ENCODE data around the gene EIF4G3. TPM values are rescaled to one million over a fixed set of nuclear protein-coding genes. Genes with fewer than 3 reads are reported as not detected.
"Not testable (repeated sequence)": the region's sequence is repeated elsewhere in the genome, so short reads cannot be mapped to it uniquely, and the experiment has no call there.

The EIF4G3 gene
- total RNA-seq, 1 donor from 2014 or later: 36.5 TPM

DNA sequence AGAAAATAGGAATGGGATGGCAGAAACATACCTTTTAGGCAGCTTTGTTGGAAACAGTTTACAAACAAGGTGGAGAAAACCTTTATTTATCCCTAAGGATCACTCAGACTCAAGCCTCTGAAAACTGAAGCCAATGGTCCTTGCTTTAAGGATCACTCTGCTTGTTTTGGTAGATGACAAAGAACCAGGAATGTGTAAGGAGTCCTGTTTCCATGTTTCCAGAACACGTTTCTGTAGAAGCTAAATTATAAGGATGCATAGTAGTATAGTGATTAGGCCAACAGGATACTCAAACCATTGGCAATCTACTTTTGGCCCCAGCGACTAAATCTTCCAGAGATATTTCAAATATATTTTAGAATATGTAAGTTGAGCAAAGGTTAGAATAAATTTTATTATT, 240.5 kb downstream of the EIF4G3 start:
- no peak for DNase-seq

DNA sequence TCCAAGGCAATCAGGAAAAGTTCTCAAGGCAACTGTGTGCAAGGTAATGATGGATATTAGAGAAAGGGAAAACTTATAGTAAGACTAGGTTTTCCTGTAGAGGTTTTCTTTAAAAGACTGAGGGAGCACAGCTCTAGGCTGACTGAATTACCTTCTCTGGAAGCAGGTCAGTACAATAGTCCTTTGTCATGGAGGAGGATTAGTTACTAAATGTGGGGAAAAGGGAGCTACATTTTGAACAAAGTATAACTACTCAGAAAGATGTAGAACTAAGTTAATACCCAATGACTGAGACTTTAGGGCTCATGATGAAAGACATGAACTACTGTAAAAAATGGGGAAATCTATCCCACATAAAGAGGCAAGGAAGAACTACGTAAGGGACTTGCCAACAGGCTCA, 241.0 kb downstream of the EIF4G3 start:
- no peak for DNase-seq

DNA sequence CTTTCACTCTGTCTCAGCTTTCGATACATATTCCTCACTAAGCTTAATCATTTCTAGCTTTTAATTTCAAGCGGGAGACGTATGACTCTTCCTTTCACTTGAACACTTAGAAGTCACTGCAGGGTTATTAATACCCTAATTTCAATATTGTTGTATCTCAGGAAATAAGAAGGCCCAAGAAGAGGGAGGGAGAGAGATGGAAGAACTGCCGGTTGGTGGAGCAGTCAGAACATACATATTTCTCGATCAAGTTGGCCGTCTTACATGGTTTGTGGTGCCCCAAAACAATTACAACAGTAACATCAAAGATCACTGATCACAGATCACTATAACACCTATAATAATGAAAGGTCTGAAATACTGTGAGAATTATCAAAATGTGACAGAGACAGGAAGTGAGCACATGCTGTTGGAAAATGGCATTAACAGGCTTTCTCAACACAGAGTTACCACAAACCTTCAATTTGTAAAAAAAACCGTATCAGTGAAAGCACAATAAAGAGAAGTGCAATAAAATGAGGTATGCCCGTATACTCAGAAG, 244.2 kb downstream of the EIF4G3 start:
- DNase-seq: no peak

DNA sequence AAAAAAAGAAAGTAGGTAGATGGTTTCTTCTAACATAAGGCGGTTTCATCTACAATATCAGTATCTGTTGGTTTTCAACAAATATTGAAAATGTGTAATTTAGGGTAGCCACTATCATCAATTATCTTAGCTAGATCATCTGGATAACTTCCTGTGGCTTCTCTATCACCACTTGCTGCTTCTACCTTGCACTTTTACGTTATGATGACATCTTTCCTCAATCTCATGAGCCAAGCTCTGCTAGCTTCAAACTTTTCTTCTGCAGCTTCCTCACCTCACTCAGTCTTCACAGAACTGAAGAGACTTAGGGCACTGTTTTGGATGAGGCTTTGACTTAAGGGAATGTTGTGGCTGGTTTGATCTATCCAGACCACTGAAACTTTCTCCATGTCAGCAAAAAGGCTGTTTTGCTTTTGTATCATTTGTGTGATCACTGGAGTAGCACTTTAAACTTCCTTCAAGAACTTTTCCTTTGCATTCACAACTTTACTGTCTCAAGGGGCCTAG, 244.7 kb downstream of the EIF4G3 start:
- DNase-seq: no peak

DNA sequence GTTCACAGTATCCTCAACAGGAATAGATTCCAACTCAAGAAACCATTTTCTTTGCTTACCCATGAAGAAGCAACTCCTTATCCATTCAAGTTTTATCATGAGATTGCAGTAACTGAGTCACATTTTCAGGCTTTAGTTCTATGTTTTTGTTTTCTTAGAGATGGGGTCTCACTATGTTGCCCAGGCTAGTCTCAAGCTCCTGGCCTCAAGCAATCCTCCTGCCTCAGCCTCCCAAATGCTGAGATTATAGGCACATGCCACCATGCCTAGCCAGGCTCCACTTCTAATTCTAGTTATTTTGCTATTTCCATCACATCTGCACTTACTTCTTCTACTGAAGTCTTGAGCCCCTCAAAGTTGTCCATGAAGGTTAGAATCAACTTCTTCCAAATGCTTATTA, 246.3 kb downstream of the EIF4G3 start:
- no peak for DNase-seq

DNA sequence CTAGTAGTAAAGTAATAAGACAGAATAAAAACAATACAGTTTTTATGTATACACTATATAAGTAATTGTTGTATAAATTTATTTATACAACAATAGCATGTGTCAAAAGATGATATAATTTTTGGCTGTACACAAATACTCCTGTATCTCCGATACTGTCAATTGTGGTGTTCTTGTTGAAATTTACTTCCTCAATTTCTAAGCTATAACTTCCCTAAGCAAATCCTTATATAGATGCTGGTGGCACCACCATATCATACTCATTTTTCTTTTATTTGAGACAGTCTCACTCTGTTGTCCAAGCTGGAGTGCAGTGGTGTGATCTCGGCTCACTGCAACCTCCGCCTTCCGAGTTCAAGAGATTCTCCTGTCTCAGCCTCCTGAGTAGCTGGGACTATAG, 248.6 kb downstream of the EIF4G3 start:
- DNase-seq: no peak

DNA sequence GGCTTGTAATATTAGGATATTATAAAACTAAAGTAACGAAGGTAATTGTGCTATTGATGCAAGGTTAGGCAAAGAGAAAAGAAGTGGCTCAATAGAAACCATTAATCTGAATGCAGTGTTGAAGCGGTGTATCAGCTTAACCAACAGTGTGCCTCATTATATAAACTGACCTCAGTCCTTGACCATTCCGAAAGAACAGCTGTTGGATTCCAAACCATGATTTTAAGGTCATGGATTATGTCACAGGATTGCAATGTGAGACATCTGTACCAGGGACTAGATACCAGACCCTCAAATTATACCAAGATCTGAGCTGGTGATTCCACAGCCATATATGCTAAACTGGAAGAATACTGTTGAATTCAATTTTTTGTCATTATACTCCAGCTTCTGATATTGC, 255.4 kb downstream of the EIF4G3 start:
- peak; percentile 69 for DNase-seq

DNA sequence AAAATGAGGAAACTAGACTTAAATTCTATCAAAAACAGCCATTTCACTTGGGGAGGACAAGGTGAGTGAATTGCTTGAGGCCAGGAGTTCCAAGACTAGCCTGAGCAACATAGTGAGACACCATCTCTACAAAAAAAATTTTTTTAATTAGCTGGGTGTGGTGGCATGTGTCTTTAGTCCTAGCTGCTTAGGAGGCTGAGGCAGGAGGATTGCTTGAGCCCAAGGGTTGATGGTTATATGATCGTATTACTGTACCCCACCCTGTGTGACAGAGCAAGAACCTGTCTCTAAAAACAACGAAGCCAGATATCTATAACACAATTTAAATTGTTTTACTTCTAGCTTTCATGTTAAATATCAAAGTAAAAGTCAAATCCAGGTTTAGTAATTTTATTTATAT, 263.5 kb downstream of the EIF4G3 start:
- no peak for DNase-seq

DNA sequence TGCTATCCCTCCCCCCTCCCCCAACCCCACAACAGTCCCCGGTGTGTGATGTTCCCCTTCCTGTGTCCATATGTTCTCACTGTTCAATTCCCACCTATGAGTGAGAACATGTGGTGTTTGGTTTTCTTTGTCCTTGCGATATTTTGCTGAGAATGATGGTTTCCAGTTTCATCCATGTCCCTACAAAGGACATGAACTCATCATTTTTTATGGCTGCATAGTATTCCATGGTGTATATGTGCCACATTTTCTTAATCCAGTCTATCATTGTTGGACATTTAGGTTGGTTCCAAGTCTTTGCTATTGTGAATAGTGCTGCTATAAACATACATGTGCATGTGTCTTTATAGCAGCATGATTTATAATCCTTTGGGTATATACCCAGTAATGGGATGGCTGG, 269.2 kb downstream of the EIF4G3 start:
- not testable (repeated sequence) for DNase-seq

DNA sequence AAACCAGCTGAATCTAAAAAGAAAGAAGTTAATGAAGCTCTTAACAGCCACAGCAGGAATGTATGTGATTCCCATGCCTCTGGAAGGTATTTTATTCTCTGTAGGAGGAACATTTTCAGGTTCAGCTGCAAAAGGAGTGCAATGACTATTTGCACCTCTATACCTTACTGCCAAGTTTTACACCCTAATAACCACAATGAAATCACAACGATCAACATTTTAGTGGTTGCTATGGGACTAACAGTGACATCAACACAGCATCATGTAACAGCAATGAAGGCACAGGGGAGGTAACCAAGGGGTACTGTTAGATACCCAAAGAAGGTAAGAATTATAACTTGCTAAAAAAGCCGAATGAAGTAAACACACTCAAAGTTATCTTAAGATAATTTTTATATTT, 273.3 kb downstream of the EIF4G3 start:
- DNase-seq: no peak

DNA sequence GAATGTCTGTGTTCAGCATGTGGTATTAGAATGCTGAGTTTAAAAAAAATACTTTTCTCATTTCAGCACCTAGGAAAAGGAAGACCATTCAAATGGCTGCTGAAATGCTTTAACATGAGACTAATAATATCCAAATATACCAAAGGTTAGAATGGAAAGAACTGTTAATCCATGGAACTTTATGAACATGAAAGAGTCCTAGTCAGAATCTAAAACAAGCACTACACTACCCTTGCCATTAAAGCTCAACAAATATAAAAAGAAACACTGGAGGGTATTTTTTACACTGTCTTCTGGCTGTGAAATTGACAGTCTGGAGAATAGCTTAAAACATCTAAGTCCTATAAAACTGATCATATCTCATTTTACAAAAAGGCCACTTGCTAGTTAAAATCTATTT, 276.6 kb downstream of the EIF4G3 start:
- no peak for DNase-seq

DNA sequence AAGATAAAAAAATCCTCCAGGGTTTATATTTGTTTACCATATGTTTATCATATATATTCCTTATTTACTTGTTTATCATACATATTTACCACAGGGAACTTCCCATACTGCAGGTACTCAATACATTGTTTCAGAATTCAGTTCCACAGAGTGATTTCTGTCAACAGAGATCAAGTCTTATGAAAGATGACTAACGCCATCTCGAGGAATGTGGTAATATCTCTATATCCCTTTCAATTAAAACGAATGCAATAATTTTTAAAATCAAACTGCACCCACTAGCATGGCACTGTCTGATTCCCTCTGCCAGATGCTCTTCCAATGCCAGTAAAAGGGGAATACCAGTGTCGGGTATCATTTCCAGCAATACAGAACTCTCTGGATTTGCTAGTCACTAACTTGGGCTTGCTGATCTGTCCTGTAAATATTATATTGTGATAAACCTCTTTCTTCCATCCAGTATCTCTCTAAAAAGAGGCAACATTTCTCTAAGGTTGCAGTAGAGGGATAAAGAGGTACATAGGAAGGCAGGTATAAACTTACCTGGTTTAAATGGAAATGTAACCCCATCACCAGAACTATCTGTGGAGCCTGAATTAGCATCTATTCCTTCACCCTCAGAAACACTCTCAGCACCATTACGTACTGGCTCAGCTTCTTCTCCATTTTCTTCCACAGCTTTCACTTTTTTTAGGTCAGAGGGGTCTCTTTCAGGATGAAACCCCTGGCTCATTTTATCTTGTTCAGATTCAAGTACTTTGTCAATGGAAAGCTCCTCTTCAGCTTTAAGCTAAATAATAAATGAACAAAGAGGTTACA, 277.3 kb downstream of the EIF4G3 start:
- DNase-seq: no peak

DNA sequence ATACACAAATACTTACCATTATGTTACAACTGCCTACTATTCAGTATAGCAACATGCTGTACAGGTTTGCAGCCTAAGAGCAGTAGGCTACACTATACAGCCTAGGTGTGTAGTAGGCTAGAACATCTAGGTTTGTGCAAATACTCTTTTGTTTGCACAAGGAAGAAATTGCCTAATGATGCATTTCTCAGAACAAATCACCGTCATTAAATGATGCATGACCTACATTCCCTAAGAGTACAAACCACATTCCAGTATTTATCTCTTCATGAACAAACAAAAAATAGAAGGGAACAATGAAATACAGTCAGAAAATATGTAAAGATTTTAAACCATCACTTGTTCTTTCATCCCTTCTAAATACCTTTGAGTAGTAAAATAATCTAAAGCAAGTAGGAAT, 279.9 kb downstream of the EIF4G3 start:
- DNase-seq: no peak

DNA sequence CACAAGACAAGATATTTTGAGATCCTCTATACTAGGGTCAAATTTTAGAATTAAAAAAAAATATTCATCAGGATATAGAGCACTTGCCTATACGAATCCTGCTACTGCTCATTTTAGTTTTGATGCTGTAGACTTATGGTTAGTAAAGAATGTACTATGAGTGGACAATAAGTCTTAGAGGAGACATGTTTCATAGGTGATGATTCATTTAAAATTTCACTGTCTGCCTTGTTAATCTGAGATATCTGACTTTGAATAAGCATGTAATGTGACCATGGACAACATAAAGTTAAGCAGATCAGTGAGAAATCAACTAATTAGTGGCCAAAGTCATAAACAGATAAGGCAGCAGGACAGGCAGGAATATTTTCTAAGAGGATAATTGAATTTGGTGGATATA, 282.8 kb downstream of the EIF4G3 start:
- DNase-seq: no peak

DNA sequence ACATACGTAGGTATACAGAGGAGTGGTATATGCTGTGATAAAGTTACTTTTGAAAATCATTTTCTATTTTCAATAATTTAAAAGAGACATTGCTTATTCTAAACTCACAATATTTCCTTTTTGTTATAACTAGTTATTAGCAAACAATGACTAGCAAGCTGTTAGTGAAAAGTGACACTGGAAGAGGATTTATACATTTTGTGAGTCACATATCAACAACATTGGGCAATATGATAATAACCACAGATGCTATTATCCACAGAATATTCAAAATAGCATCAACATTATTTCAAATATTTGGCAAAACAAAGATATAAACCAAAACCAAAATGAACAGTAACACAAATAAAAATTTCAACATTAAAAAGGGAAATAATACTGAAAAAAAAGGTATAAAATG, 285.6 kb downstream of the EIF4G3 start:
- DNase-seq: no peak

DNA sequence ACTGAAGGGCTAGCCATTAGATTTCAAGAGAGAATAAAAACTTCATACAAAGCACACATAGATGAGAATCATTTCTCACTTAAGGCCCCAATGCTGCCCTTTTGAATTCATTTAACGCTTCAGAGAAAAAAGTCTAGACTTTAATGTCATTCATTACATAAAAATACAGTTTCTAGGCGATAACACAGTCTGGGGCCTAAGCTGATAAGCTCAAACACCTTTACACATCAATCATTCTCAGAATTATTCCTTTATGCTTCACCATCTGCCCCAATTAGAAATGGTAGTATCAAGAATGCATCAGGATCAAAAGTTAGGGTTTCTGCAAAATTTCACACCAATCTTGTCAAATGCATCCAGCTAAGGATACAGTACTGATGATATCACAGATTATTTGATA, 289.5 kb downstream of the EIF4G3 start:
- no peak for DNase-seq

DNA sequence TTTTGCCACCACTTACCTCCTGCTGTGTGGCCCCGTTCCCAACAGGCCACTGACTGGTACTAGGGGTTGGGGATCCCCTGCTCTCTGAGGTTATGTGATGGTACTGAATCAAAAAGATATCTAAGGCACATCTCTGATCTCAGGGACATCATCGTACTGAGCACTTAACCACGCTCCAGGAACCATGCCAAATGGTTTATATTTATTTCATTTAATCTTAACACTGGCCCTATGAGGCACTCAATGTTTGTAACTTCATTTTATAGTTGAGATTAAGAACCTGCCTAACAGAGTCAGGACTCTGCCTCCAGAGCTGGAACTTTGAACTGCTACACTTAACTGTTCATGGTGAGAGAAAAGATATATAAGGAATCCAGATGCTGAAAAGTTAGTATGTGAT, 291.6 kb downstream of the EIF4G3 start:
- no peak for DNase-seq

DNA sequence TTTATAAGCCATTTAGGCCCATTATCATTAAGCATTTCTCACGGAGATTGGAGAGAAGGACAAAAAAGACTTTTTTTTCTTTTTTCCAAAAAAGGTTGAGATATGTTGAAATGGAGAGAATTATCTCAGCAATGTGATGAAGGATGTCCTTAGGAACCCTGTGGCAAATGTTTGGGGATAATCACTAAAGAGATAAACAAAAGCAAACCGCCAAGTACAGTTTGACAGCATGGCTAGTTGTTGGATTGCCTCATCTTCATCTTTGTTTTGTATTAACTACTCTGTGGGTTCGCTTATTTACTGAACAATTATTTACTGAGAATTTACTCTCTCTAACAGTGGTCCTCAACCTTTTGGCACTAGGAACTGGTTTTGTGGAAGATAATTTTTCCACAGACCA, 292.2 kb downstream of the EIF4G3 start:
- DNase-seq: no peak

DNA sequence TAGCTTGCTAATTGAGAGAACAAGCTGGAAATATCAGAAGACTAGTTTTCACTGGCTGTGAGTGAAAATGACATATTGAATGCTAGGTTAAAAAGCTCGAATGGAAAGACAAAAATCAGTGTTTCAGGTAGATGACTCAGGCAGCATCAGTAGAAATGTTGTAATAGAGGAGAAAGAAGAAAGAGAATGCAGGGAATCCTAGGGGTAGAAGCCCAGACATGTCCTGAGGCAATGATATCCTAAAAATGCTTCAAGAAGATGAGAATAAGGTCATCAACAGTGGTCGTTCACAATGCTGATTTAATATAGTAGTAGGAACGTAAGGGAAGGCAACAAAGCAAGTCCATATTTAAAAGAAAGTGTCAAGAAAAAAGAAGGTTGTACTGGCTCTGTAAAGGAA, 292.9 kb downstream of the EIF4G3 start:
- DNase-seq: no peak

DNA sequence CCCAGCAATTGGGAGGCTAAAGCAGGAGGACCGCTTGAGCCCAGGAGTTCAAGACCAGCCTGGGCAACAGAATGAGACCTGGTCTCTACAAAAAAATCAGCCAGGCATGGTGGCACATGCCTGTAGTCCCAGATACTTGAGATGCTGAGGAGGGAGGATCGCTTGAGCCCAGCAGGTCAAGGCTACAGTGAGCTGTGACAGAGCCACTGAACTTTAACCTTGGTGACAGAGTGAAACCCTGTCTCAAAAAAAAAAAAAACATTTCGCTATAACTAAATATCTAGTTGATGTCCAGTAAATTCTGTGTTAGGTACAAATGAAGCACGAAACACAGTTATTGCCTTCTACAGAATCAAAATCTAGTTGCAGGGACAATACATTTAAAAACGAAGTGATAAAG, 293.9 kb downstream of the EIF4G3 start:
- no peak for DNase-seq

DNA sequence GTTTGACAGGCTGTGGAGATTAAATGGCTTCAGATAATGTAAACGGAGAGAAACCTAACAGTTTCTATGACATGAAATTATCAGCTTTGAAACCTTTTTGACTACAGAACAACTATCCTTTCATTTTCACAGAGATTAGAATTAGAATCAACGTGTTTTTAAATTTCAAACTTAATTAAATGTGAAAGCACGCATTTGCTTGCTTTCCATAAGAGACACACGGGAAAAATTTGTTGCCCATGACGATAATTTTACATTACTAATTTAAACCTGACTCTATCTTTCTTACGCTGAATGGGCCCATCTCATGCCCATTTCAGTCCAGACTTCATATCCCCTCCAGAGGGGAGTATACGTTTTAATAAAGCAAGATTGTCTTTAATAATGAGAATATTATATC, 297.9 kb downstream of the EIF4G3 start:
- DNase-seq: no peak

DNA sequence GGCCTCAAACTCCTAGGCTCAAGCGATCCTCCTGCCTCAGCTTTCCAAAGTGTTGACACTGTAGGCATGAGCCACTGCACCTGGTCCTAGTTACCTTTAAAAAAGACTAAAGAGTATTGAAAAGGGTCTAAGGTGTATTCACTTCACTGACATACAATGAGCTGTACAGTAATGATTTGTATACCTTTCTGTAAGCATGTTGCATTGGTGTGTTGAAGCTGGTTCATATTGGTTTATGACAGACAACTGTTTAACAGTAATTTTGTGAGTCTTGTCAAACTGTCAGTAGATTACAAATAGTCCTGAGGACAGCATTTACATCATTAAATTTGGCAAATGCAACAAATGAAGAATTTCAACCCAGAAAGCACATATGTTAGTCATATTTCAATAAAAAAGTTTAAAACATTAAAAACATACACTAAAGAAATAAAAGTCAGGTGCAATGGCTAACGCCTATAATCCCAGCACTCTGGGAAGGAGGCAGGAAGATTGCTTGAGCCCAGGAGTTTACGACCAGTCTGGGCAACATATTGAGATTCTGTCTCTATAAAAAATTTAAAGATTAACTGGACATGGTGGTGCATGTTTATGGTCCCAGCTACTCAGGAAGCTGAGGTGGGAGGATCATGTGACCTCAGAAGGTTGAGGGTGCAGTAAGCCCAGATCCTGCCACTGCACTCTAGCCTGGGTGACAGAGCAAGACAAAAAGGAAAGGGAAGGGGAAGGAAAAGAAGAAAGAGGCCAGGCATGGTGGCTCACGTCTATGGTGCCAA, 301.3 kb downstream of the EIF4G3 start:
- DNase-seq: no peak

DNA sequence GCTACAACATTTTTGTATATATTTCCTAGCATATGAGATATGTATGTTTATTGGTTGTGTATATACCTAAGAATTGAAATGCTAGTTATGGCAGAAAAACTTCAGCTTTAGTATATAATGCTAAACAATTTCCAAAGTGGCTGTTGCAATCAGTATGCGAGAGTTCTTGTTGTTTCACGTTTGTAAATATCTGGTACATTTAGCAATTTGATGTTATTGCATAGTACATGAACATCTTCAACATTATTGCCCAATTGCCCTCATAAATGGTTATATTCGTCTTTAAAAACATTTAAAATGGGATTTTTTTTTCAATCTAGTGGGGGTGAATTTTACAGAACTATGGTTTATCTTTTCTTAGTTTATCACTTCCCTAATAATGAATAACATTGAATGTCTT, 303.4 kb downstream of the EIF4G3 start:
- DNase-seq: no peak
